GM21423 (cell line): Measurements from ENCODE around the gene MXRA5.
"Not testable (repeated sequence)": the region's sequence is repeated elsewhere in the genome, so short reads cannot be mapped to it uniquely, and the experiment has no call there.

Experiments used
- ATAC-seq: cut with Tn5 transposase; IDR thresholded peaks from one replicate; pipeline ENCODE4 v1.9.1; 2021; ENCODE audit warnings: mild to moderate bottlenecking, moderate library complexity; ENCODE audit not compliant: unreplicated experiment

Gene MXRA5, protein sequence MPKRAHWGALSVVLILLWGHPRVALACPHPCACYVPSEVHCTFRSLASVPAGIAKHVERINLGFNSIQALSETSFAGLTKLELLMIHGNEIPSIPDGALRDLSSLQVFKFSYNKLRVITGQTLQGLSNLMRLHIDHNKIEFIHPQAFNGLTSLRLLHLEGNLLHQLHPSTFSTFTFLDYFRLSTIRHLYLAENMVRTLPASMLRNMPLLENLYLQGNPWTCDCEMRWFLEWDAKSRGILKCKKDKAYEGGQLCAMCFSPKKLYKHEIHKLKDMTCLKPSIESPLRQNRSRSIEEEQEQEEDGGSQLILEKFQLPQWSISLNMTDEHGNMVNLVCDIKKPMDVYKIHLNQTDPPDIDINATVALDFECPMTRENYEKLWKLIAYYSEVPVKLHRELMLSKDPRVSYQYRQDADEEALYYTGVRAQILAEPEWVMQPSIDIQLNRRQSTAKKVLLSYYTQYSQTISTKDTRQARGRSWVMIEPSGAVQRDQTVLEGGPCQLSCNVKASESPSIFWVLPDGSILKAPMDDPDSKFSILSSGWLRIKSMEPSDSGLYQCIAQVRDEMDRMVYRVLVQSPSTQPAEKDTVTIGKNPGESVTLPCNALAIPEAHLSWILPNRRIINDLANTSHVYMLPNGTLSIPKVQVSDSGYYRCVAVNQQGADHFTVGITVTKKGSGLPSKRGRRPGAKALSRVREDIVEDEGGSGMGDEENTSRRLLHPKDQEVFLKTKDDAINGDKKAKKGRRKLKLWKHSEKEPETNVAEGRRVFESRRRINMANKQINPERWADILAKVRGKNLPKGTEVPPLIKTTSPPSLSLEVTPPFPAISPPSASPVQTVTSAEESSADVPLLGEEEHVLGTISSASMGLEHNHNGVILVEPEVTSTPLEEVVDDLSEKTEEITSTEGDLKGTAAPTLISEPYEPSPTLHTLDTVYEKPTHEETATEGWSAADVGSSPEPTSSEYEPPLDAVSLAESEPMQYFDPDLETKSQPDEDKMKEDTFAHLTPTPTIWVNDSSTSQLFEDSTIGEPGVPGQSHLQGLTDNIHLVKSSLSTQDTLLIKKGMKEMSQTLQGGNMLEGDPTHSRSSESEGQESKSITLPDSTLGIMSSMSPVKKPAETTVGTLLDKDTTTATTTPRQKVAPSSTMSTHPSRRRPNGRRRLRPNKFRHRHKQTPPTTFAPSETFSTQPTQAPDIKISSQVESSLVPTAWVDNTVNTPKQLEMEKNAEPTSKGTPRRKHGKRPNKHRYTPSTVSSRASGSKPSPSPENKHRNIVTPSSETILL (N-terminal part only)

GRCh38 chrX:3346501-3347259 is at the start of gene MXRA5:
Gene MXRA5, minus strand, starts transcription at chrX:3346652. Its CDS starts 2,819 bp downstream, at chrX:3343833.
- ATAC-seq, result no peak

- ATAC-seq, result no peak
Observed at GRCh38 chrX:3393581-3394111, 47.2 kb upstream of the MXRA5 start.

DNA sequence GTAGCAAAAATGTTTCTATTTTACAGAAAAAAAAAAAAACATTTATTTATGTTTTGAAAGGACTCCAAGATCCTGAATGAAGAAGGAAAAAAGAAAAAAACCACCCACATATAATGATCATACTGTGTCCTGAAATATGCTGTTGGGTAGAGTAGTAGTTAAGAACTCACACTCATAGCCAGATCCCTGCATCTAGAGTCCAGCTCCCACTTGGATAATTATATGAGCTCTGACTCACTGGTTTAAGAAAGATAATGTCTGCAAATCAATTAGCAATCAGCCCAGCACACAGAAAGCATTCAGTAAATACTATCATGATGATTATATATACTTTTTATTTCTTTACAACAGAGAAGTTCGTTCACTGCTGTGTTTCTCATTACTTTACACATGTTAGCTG is 46.7 kb upstream of the MXRA5 start:
- no peak for ATAC-seq

DNA sequence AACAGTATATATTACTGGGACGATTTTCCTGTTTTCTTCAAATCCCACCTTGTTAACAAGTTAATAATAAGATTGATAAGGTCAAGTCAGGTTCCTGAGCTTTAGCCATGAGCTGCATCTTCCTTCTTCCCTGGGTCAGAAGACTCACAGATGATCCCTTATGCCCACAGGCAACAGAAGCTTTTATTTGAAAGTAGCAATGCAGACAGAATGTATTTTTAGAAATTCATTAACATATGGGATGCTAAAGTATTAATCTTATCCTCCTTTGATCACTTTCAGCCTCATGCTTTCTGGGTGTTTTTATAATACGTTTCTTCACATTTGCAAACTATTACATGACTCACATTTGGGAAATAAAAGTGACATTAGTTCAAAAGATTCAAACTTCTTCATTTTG is 42.0 kb upstream of the MXRA5 start:
- no peak for ATAC-seq

DNA sequence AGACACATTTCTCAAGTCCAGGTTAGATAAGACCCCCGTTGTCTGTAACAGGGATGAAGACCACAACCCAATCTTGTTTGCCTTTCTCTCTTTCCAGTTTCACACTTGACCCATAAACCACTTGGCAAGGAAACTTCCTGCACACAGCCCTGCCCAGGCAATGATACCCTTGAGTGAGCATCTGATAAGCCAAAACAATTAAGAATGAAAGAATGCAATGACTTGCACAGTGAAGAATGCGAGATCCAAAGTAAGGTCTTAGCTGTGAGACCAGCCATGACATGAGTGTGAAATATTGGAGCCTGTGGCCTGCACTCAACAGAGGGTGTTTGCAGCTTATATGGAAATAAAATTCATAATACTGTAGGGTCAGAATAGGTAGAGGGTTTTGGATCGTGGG is 37.9 kb upstream of the MXRA5 start:
- ATAC-seq, result no peak

DNA sequence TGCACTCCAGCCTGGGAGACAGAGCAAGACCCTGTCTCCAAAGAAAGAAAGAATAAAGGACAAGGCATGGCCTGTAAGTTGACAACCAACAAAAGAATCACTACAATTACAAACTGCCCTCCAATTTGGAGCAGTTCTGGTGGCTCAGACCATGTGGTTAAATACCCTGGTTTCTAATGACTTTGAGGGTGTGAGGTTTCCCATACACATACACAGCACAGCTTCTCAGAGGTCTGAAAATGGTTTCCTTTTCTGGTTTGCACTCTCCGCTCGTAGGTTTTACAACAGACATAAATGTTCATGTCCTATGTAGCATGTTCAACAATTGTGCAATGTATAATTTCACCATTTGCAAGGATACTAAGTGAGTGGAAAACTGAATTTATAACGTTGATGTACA is 34.2 kb upstream of the MXRA5 start:
- no peak for ATAC-seq

GRCh38 chrX:3379111-3379510 is 32.7 kb upstream of the MXRA5 start:
- ATAC-seq, result no peak

GRCh38 chrX:3378156-3378555 is 31.7 kb upstream of the MXRA5 start:
- no peak for ATAC-seq

- no peak for ATAC-seq
Observed at GRCh38 chrX:3377560-3377959, 31.1 kb upstream of the MXRA5 start.

GRCh38 chrX:3375878-3376508 is 29.5 kb upstream of the MXRA5 start:
- ATAC-seq, result not testable (repeated sequence)

GRCh38 chrX:3374108-3374800 is 27.8 kb upstream of the MXRA5 start:
- ATAC-seq, result no peak

DNA sequence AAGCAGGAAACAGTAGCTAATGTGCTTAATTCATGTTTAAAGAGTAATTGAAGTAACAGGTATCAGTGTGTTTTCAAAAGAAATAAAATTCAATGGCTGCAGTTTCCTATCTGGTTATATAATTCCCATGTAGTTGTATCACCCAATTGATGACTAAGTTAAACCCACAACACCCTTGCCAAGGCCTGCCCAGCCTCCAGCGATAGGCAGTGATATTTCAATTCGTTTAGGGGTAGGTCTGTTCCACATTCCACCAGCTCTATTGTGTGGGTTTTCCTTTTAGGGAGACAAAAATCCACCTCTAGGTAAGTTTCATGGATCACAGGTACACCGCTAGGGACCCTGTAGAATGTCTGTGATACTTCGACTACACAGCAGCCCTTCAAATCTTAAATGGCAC is 24.7 kb upstream of the MXRA5 start:
- no peak for ATAC-seq

DNA sequence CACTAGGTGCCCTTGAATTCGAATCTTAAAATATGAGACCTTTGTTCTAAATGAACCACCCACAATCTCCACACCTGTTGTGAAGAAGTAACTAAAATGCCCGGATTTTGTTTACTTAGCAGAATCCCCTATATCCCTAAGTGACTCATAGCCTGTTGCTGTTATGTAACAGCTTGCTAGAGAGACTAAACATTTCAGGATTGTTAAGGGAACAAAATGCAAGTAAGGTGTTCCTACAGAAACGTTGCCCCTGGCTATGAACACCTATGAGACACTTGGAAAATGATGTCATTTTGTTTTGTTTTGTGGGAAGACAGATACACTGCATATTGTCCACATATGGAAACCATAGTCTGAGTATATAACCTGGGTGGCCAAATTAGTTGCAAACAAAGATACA is 24.2 kb upstream of the MXRA5 start:
- no peak for ATAC-seq

GRCh38 chrX:3362956-3363355 is 16.5 kb upstream of the MXRA5 start:
- no peak for ATAC-seq

DNA sequence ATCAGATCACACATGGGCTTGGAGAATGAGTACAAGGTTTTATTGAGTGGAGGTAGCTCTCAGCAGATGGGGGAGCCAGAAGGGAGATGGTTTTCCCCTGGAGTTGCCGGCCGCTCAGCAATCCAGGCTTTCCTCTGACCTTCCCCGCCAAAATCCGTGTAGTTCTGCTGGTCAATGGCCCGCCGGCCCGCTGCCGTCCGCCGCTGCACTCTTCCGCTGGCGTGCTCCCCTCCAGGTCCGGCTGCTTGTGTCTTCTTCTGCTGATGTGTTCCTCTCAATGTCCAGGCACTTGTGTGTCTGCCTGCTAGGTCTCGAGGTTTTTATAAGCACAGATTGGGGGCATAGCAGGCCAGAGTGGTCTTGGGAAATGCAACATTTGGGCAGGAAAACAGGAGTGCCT is 14.4 kb upstream of the MXRA5 start:
- no peak for ATAC-seq

DNA sequence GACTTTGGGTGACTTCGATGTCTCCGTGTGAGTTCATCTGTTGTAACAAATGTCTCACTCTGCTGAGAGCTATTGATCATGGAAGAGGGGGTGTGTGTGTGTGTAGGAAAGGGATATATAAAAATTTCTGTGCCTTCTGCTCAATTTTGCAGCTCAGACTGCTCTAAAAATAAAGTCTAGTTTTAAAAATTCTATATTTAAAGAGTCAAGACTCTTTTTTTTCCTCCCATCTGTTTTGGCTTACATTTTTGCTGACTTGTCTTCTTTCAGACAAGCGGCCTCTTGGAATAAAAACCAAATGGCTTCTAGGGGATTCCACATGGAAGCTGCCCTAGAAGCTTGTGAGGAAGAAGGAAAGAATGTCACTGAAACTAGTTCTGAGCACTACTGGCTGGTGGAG is 6.3 kb upstream of the MXRA5 start:
- ATAC-seq, result not testable (repeated sequence)

GRCh38 chrX:3351276-3351675 is 4.8 kb upstream of the MXRA5 start:
- ATAC-seq, result no peak

DNA sequence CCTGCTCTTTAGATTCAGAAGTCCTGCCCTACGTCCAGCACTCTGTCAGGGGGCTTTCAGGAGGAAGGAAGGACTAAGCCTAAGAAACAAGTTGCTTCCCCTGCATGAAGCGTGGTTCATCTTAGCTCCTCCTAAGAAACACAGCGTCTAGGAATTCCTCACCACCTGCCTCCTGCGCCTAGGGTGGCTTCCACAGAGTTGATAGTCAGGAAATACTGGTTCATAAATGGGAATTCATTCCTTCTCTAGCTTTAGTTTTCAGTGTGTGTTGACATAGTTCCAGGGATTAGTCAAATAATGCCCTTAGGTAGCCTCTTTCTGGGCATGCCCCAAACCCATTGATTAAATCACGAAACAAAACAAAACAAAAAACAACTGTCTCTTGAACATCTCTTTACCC is 1.7 kb upstream of the MXRA5 start:
- ATAC-seq, result no peak
